Suprapubic skin (tissue), 4 donors: ENCODE measurements around the gene CLIC4. TPM values are rescaled to one million over a fixed set of nuclear protein-coding genes. Genes with fewer than 3 reads are reported as not detected.

ENCODE experiments used
- DNase-seq, 2 donors: peaks; one replicate each; pipeline ENCODE4 v3.0.0-alpha.2; 2019; ENCODE audit warnings: low spot score in 2 of 2
- H3K27ac ChIP-seq: fragments of 200-600 bp; sonication (generic); one replicate; pipeline ENCODE4 v1.5.1; 2019
- H3K27me3 ChIP-seq: fragments of 200-600 bp; sonication (generic); one replicate; pipeline ENCODE4 v1.5.1; 2019
- H3K36me3 ChIP-seq: fragments of 200-600 bp; sonication (generic); one replicate; pipeline ENCODE4 v1.5.1; 2019
- H3K4me1 ChIP-seq: fragments of 200-600 bp; sonication (generic); one replicate; pipeline ENCODE4 v1.5.1; 2019
- H3K4me3 ChIP-seq: fragments of 200-600 bp; sonication (generic); one replicate; pipeline ENCODE4 v1.5.1; 2019; ENCODE audit warnings: mild to moderate bottlenecking
- H3K9me3 ChIP-seq: fragments of 200-600 bp; sonication (generic); one replicate; pipeline ENCODE4 v1.5.1; 2019
- CTCF ChIP-seq, 2 donors: fragments of 200-600 bp in 1 of 2; fragments of 450-650 bp in 1 of 2; sonication (generic) in 1 of 2; IDR thresholded peaks; one replicate each; pipeline ENCODE4 v1.5.1; 2016 to 2019; ENCODE audit warnings: antibody characterized with exemption in 2 of 2, mild to moderate bottlenecking in 1 of 2, moderate library complexity in 1 of 2
- EP300 ChIP-seq: sonication (generic); formaldehyde crosslinking; IDR thresholded peaks from one replicate; pipeline ENCODE4 v1.6.1; 2017; ENCODE audit warnings: antibody characterized with exemption
- POLR2A ChIP-seq, 2 donors: fragments of 450-650 bp; IDR thresholded peaks; one replicate each; pipeline ENCODE4 v1.6.1; 2017; ENCODE audit warnings: antibody characterized with exemption in 2 of 2, mild to moderate bottlenecking in 2 of 2, moderate library complexity in 2 of 2
- POLR2AphosphoS5 ChIP-seq, 3 donors: sonication (generic); formaldehyde crosslinking; IDR thresholded peaks; one replicate each; pipeline ENCODE4 v1.6.1; 2017; ENCODE audit warnings: antibody characterized with exemption in 3 of 3
- WGBS: methylation state at CpG from one replicate; pipeline ENCODE4 v1.1.5; 2018; 5-methylcytosine and 5-hydroxymethylcytosine counted together
- total RNA-seq, 4 donors: library from RNA; depleted of rRNA; stranded (reverse); fragments of >200 nt; gene quantifications; one replicate each; pipeline ENCODE4 v1.1.0, GENCODE V29; 2016

The CLIC4 gene
- total RNA-seq, 4 donors from 2014 or later, result 50.1 to 76.3 (median 71.4) TPM

GRCh38 chr1:24847995-24848881 lies 103.0 kb downstream of the CLIC4 start:
- no peaks in the 10 kb centered on the region for H3K9me3 ChIP-seq
- TF ChIP-seq CTCF (IDR thresholded peaks at IDR 0.05) (peak; percentile 73 to 89), POLR2AphosphoS5 (IDR thresholded peaks at IDR 0.05) (peak in 1 of 3 donors; percentile 62), POLR2A (IDR thresholded peaks at IDR 0.05) (peak in 1 of 2 donors; percentile 33), EP300 (no peak)
- no peaks in the 10 kb centered on the region for H3K36me3 ChIP-seq
- H3K4me1 ChIP-seq, result peaks cover 26% of the 10 kb centered on the region
- H3K4me3 ChIP-seq, result peak overlapping the region; percentile 60
- no peaks in the 10 kb centered on the region for H3K27me3 ChIP-seq
- peak overlapping the region; percentile 79 for H3K27ac ChIP-seq
- DNase-seq, result peak; percentile 95 to 97
- WGBS, result 2% methylated on average over 23 of the region's 89 CpGs

GRCh38 chr1:24849672-24850295 lies 104.5 kb downstream of the CLIC4 start:
- H3K9me3 ChIP-seq, result no peaks in the 10 kb centered on the region
- no peak overlapping the region for H3K27ac ChIP-seq
- no peaks in the 10 kb centered on the region for H3K36me3 ChIP-seq
- peaks cover 26% of the 10 kb centered on the region for H3K4me1 ChIP-seq
- DNase-seq, result no peak
- WGBS, result 58% methylated on average over 9 of the region's 9 CpGs
- no peaks in the 10 kb centered on the region for H3K27me3 ChIP-seq
- H3K4me3 ChIP-seq, result no peak overlapping the region
- TF ChIP-seq POLR2A (IDR thresholded peaks at IDR 0.05), result no peak
- no peak for TF ChIP-seq CTCF (IDR thresholded peaks at IDR 0.05)
- TF ChIP-seq EP300, result no peak
- no peak for TF ChIP-seq POLR2AphosphoS5 (IDR thresholded peaks at IDR 0.05)

- 69% methylated on average over 6 of the region's 6 CpGs for WGBS
- no peak for DNase-seq
Measured at GRCh38 chr1:24850328-24850920, 105.2 kb downstream of the CLIC4 start.

GRCh38 chr1:24853649-24854048 lies 108.4 kb downstream of the CLIC4 start:
- DNase-seq, result no peak
- Histone ChIP-seq H3K27ac (no peak overlapping the region), H3K9me3 (no peaks in the 10 kb centered on the region), H3K36me3 (no peaks in the 10 kb centered on the region), H3K27me3 (no peaks in the 10 kb centered on the region), H3K4me1 (peaks cover 13% of the 10 kb centered on the region), H3K4me3 (no peak overlapping the region)
- WGBS, result 62% methylated on average over 6 of the region's 6 CpGs
- TF ChIP-seq EP300, result no peak

More at GRCh38 chr1:24850328-24850920, 105.2 kb downstream of the CLIC4 start:
- H3K27me3 ChIP-seq, result no peaks in the 10 kb centered on the region
- no peaks in the 10 kb centered on the region for H3K36me3 ChIP-seq
- peaks cover 26% of the 10 kb centered on the region for H3K4me1 ChIP-seq
- no peaks in the 10 kb centered on the region for H3K9me3 ChIP-seq
- TF ChIP-seq POLR2A (IDR thresholded peaks at IDR 0.05) (no peak), EP300 (no peak), CTCF (IDR thresholded peaks at IDR 0.05) (no peak), POLR2AphosphoS5 (IDR thresholded peaks at IDR 0.05) (no peak)
- no peak overlapping the region for H3K4me3 ChIP-seq
- no peak overlapping the region for H3K27ac ChIP-seq

- H3K4me3 ChIP-seq, result no peak overlapping the region
- 79% methylated on average over 4 of the region's 5 CpGs for WGBS
- H3K27me3 ChIP-seq, result no peaks in the 10 kb centered on the region
- H3K27ac ChIP-seq, result no peak overlapping the region
- H3K9me3 ChIP-seq, result no peaks in the 10 kb centered on the region
- no peak for TF ChIP-seq POLR2A (IDR thresholded peaks at IDR 0.05)
- TF ChIP-seq POLR2AphosphoS5 (IDR thresholded peaks at IDR 0.05), result no peak
- TF ChIP-seq CTCF (IDR thresholded peaks at IDR 0.05), result no peak
- no peak for TF ChIP-seq EP300
- no peaks in the 10 kb centered on the region for H3K4me1 ChIP-seq
- no peak for DNase-seq
- no peaks in the 10 kb centered on the region for H3K36me3 ChIP-seq
Measured at GRCh38 chr1:24855474-24855873, 110.2 kb downstream of the CLIC4 start.
